Measurements from ENCODE around the gene THAP8. TPM values are rescaled to one million over a fixed set of nuclear protein-coding genes. Genes with fewer than 3 reads are reported as not detected.

The THAP8 gene
- total and polyA plus RNA-seq, 2 of the 4 experiments (the other 2 are of a cell fraction): 1.8 to 5.9 TPM

GRCh38 chr19:36009220-36009619, 44.9 kb downstream of the THAP8 start:
- H3K23ac ChIP-seq (ENCODE audit: low read depth, low read length): no peak overlapping the region
- TF ChIP-seq POLR2A (IDR thresholded peaks at IDR 0.05; ENCODE audit: low read depth, low read length) (no peak), MXI1 (IDR thresholded peaks at IDR 0.05; ENCODE audit: borderline replicate concordance, low read depth, low read length) (peak; percentile 56; the same call in 1 of the 2 replicates)

More at GRCh38 chr19:36009220-36009619, 44.9 kb downstream of the THAP8 start:
- DNase-seq: peak; percentile 48
- Histone ChIP-seq H3K27me3 (ENCODE audit: control insufficient read depth, insufficient read depth, low read length) (no peaks in the 10 kb centered on the region), H2BK20ac (ENCODE audit: low read depth, low read length) (no peak overlapping the region), H3K36me3 (ENCODE audit: control insufficient read depth, insufficient read depth, low read length) (no peaks in the 10 kb centered on the region; the same call in 1 of the 2 replicates), H3K18ac (ENCODE audit: low read depth, low read length) (no peak overlapping the region), H3K9me1 (ENCODE audit: insufficient read depth, low read length) (peaks cover 7% of the 10 kb centered on the region), H4K20me1 (ENCODE audit: insufficient read depth, low read length) (peaks cover 2% of the 10 kb centered on the region), H2BK15ac (ENCODE audit: low read depth, low read length) (no peak overlapping the region), H4K5ac (ENCODE audit: low read depth, low read length) (no peak overlapping the region), H3K27ac (ENCODE audit: insufficient read depth, low read length) (no peak overlapping the region; the same call in 1 of the 2 replicates), H3K14ac (replicated peaks; ENCODE audit: low read depth, low read length) (no peak overlapping the region), H2AFZ (replicated peaks; ENCODE audit: low read length, poor library complexity) (peak overlapping the region; percentile 85), H3K79me1 (ENCODE audit: low read depth in 1 of 2, low read length in 2 of 2) (peaks cover 7 to 14% of the 10 kb centered on the region in 2 experiments; a peak in 3 of 4 replicates), H2BK5ac (ENCODE audit: low read depth, low read length, poor library complexity, severe bottlenecking) (no peak overlapping the region), H3K4me3 (ENCODE audit: insufficient read depth, low read depth, low read length) (peak overlapping the region; percentile 24), H3K4me1 (ENCODE audit: control insufficient read depth, insufficient read depth, low read length) (peaks cover 7% of the 10 kb centered on the region; the same call in 1 of the 2 replicates), H2BK120ac (ENCODE audit: low read depth, low read length) (no peak overlapping the region), H3K4ac (ENCODE audit: low read depth, low read length) (no peak overlapping the region), H4K8ac (ENCODE audit: low read depth in 2 of 2, low read length in 2 of 2) (peak overlapping the region in 1 of 2 experiments; percentile 82; a peak in 1 of 4 replicates), H3K9ac (ENCODE audit: low read depth, low read length) (peak overlapping the region; percentile 39; the same call in 1 of the 2 replicates), H2AK9ac (replicated peaks; ENCODE audit: low read depth, low read length, poor library complexity) (peak overlapping the region; percentile 46), H3K4me2 (ENCODE audit: low read depth, low read length) (peak overlapping the region; percentile 61), H3K9me3 (ENCODE audit: control insufficient read depth, insufficient read depth, low read length) (no peaks in the 10 kb centered on the region), H3K56ac (ENCODE audit: extremely low read depth, insufficient read depth, low read length) (no peak overlapping the region), H4K91ac (ENCODE audit: insufficient read depth, low read depth, low read length) (no peak overlapping the region), H2AK5ac (ENCODE audit: low read depth, low read length) (no peak overlapping the region)
- in situ Hi-C loops (cut with MboI; ENCODE audit: low sequenced_read_pairs): no loop called here
- 2% methylated on average over 40 of the region's 50 CpGs; no CpG with 5 or more reads in 1 of the 2 experiments for WGBS, 2 experiments (ENCODE audit: extremely low coverage in 2 of 2, insufficient read length in 1 of 2)
- ChIA-PET POLR2A (ENCODE audit: unreplicated experiment) (interaction anchor here (0.6 kb wide), 1 partner anchor 411 kb away, joined by 4 read pairs; no protein-coding TSS in a partner anchor), CTCF (no interaction called here)
- no TSS peak for BruUV-seq (replicated peaks)
- intact Hi-C loops (cut with micrococcal nuclease): no loop called here
- dilution Hi-C loops (cut with HindIII; ENCODE audit: low sequenced_read_pairs, unreplicated experiment): no loop called here
- peak; percentile 68 for ATAC-seq (ENCODE audit: low read depth)
